Measurements from ENCODE around the gene CYREN. TPM values are rescaled to one million over a fixed set of nuclear protein-coding genes. Genes with fewer than 3 reads are reported as not detected.
A peak's percentile ranks its signal among the peaks of the same experiment; 100 is the strongest.

The CYREN gene
- total RNA-seq, 1 experiment from 2014 or later: 70.5 TPM

DNA sequence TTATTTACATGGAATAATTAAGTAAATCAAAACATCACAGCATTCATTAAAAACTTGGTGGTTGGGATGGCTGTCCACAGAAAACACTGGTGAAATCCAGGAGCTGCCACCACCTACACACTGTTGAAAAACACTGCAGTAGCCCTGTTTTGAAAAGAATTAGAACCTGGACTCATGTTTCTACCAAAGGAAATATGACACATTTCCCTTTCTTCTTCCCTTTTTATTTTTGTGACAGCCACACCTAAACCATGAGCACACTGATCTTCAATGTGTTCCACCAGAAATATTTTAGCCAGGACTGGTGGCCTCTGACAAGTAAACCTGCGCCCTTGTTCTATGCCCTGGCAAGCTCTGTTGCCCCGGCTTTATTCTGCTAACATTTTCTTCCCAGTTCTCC, 19.4 kb downstream of the CYREN start:
- TF ChIP-seq, protein P1, sequence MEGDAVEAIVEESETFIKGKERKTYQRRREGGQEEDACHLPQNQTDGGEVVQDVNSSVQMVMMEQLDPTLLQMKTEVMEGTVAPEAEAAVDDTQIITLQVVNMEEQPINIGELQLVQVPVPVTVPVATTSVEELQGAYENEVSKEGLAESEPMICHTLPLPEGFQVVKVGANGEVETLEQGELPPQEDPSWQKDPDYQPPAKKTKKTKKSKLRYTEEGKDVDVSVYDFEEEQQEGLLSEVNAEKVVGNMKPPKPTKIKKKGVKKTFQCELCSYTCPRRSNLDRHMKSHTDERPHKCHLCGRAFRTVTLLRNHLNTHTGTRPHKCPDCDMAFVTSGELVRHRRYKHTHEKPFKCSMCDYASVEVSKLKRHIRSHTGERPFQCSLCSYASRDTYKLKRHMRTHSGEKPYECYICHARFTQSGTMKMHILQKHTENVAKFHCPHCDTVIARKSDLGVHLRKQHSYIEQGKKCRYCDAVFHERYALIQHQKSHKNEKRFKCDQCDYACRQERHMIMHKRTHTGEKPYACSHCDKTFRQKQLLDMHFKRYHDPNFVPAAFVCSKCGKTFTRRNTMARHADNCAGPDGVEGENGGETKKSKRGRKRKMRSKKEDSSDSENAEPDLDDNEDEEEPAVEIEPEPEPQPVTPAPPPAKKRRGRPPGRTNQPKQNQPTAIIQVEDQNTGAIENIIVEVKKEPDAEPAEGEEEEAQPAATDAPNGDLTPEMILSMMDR (conservative IDR thresholded peaks at IDR 0.05): no peak
- no peak for TF ChIP-seq EZH2 (IDR thresholded peaks at IDR 0.05; ENCODE audit: low read depth)
- Histone ChIP-seq H3K36me3 (ENCODE audit: low read depth) (no peaks in the 10 kb centered on the region), H3K9me3 (ENCODE audit: insufficient read depth, low read depth) (peaks cover 9% of the 10 kb centered on the region), H3K4me2 (no peak overlapping the region), H2AFZ (no peak overlapping the region), H3F3A (ENCODE audit: insufficient read depth, low read depth) (peaks cover 6% of the 10 kb centered on the region; the same call in 1 of the 2 replicates), H3K27me3 (ENCODE audit: insufficient read depth, low read depth) (no peaks in the 10 kb centered on the region), H3K79me2 (ENCODE audit: low read depth) (no peaks in the 10 kb centered on the region), H3K9me2 (ENCODE audit: insufficient read depth) (no peaks in the 10 kb centered on the region), H4K20me1 (ENCODE audit: insufficient read depth) (no peaks in the 10 kb centered on the region), H3K4me3 (no peak overlapping the region), H3K27ac (no peak overlapping the region), H3K4me1 (replicated peaks; ENCODE audit: insufficient read depth) (peaks cover 6% of the 10 kb centered on the region; the same call in 1 of the 2 replicates)
- ChIA-PET POLR2A (ENCODE audit: unreplicated experiment) (no interaction called here), CTCF (no interaction called here)
- intact Hi-C loops (cut with micrococcal nuclease; ENCODE audit: unreplicated experiment): no loop called here
- BruUV-seq (replicated peaks): no TSS peak
- no peak for DNase-seq

DNA sequence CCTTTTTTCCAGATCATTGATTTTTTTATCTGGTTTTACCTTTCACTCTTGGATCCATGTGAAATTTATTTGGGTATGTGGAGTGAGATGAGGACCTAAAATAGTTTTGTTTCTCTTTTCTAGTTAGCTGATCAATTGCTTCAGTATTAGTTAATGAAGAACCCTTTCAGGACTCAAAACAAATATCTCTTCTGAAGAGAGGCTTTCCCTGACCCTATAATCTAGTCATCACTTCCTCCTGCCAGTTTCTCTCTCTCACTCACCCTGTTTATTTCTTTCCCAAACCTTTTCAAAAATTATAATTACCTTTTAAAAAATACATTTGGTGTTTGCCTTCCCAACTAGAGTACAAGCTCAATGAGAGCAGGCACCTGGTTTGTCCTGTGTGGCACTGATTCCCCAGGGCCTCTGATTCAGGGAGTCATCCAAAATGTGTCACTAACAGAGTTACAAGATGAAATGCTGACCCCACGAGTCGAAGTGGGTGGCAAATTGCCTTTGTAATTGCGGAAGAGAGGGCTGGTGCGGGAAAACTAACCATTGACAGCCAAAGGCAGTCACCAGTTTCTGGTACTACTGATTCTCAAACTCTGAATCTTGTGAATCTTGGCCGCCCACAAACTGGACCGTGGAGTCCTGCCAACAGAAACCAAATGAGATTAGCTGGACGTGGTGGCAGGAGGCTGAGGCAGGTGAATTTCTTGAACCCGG, 20.3 kb downstream of the CYREN start:
- CTCF ChIA-PET: no interaction called here
- Histone ChIP-seq H3K4me3 (no peak overlapping the region), H3K27me3 (ENCODE audit: insufficient read depth, low read depth) (no peaks in the 10 kb centered on the region), H3K4me2 (no peak overlapping the region), H3K9me3 (ENCODE audit: insufficient read depth, low read depth) (peaks cover 8% of the 10 kb centered on the region; the same call in 1 of the 2 replicates), H3K4me1 (replicated peaks; ENCODE audit: insufficient read depth) (peaks cover 6% of the 10 kb centered on the region; the same call in 1 of the 2 replicates), H3F3A (ENCODE audit: insufficient read depth, low read depth) (peaks cover 6% of the 10 kb centered on the region; the same call in 1 of the 2 replicates), H3K9me2 (ENCODE audit: insufficient read depth) (no peaks in the 10 kb centered on the region), H4K20me1 (ENCODE audit: insufficient read depth) (no peaks in the 10 kb centered on the region), H2AFZ (no peak overlapping the region), H3K36me3 (ENCODE audit: low read depth) (no peaks in the 10 kb centered on the region), H3K27ac (no peak overlapping the region), H3K79me2 (ENCODE audit: low read depth) (no peaks in the 10 kb centered on the region)
- no TSS peak for BruUV-seq (replicated peaks)
- POLR2A ChIA-PET (ENCODE audit: unreplicated experiment): no interaction called here
- DNase-seq: no peak
- TF ChIP-seq, protein P1 (conservative IDR thresholded peaks at IDR 0.05): no peak
- no peak for TF ChIP-seq EZH2 (IDR thresholded peaks at IDR 0.05; ENCODE audit: low read depth)
- intact Hi-C loops (cut with micrococcal nuclease; ENCODE audit: unreplicated experiment): no loop called here

DNA sequence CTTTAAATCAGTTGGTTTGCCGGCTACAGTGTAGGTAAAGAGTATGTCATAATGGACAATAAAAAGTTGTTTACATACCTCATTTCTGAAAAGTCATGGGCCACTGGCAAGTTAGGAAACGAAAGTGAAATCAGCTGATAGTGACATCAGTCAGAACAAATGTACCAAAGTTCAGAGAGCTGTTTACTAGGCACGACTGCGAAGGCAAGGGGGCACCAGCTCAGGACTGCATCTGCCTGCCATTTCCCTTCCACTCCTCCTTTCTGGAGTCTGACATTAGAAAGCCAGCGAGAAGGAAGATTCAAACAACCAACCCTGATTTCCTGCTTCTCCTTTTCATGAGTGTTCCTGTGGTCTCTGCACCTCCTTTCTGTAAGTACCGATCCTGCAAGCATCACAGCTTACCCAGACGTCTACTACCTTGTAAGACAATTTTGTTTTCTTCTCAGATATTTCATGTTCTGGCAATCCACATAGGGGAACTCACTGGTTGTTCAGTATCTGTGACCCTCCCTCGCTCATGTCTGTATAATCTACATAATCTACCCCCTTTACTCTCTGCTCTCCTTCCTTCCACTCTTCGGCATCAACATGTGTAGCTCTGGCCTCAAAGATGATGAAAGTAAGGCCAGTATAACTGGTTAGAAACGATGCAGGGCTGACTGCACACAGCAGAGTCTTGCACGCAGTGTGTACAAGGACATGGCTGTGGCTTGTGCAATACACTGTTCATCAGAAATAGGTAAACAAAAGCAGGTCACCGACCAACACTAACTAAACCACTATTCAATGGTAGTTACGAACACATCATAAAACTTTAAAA, 22.4 kb downstream of the CYREN start, which contains the start of gene TMEM140:
TSS of gene TMEM140 (plus strand) at position 174 of the 823 bp plus-strand sequence. CDS start 16,370 bp downstream, outside the sequence.
- BruUV-seq (replicated peaks): no TSS peak
- CTCF ChIA-PET: interaction anchor here (0.8 kb wide), 1 partner anchor 22 kb away, joined by 3 read pairs; no protein-coding TSS in a partner anchor
- POLR2A ChIA-PET (ENCODE audit: unreplicated experiment): interaction anchor here (0.6 kb wide), 1 partner anchor 38 kb away, joined by 4 read pairs; no protein-coding TSS in a partner anchor
- Histone ChIP-seq H3K4me3 (peak within 1 kb of the TSS; percentile 40; the same call in 1 of the 2 replicates), H3K9me3 (ENCODE audit: insufficient read depth, low read depth) (0 out of 2 replicates have a peak, but pooled peaks cover 2% of the 10 kb centered on the region), H4K20me1 (ENCODE audit: insufficient read depth) (no peaks in the 10 kb centered on the region), H3K27me3 (ENCODE audit: insufficient read depth, low read depth) (no peaks in the 10 kb centered on the region), H3K79me2 (ENCODE audit: low read depth) (no peaks in the 10 kb centered on the region), H3K9me2 (ENCODE audit: insufficient read depth) (no peaks in the 10 kb centered on the region), H3K4me1 (replicated peaks; ENCODE audit: insufficient read depth) (peaks cover 6% of the 10 kb centered on the region; the same call in 1 of the 2 replicates), H3K4me2 (peak within 1 kb of the TSS; percentile 63), H3F3A (ENCODE audit: insufficient read depth, low read depth) (peaks cover 6% of the 10 kb centered on the region; the same call in 1 of the 2 replicates), H3K27ac (peak within 1 kb of the TSS; percentile 32; the same call in 1 of the 2 replicates), H2AFZ (peak within 1 kb of the TSS; percentile 65), H3K36me3 (ENCODE audit: low read depth) (no peaks in the 10 kb centered on the region)
- DNase-seq: peak; percentile 22 to 77
- intact Hi-C loops (cut with micrococcal nuclease; ENCODE audit: unreplicated experiment): loop anchor here (10.0 kb wide), 1 partner anchor 163 kb away; the partner anchor contains the start of gene AGBL3
- TF ChIP-seq, protein P1 (conservative IDR thresholded peaks at IDR 0.05): no peak
- no peak for TF ChIP-seq EZH2 (IDR thresholded peaks at IDR 0.05; ENCODE audit: low read depth)
